ENCODE measurements around the gene HEPHL1.

Gene HEPHL1

GRCh38 chr11:94002226-94002625 lies 18.9 kb upstream of the HEPHL1 start:
- DNase-seq = no peak
- no peaks in the 10 kb centered on the region for H3K4me1 Mint-ChIP-seq (ENCODE audit: low read depth)
- H3K4me3 Mint-ChIP-seq = no peak overlapping the region
- peaks cover 2% of the 10 kb centered on the region for H3K27me3 Mint-ChIP-seq
- H3K36me3 Mint-ChIP-seq (ENCODE audit: low read depth) = no peaks in the 10 kb centered on the region
- H3K27ac Mint-ChIP-seq = no peak overlapping the region
- peaks cover 3% of the 10 kb centered on the region for H3K9me3 Mint-ChIP-seq

- no peak for DNase-seq
- H3K4me3 Mint-ChIP-seq = no peak overlapping the region
- H3K9me3 Mint-ChIP-seq = no peaks in the 10 kb centered on the region
- H3K36me3 Mint-ChIP-seq (ENCODE audit: low read depth) = no peaks in the 10 kb centered on the region
- H3K4me1 Mint-ChIP-seq (ENCODE audit: low read depth) = no peaks in the 10 kb centered on the region
- no peak overlapping the region for H3K27ac Mint-ChIP-seq
- H3K27me3 Mint-ChIP-seq = peaks cover 19% of the 10 kb centered on the region
Observed at GRCh38 chr11:94007426-94007825, 13.7 kb upstream of the HEPHL1 start.

- no peak for DNase-seq
- Mint-ChIP-seq H3K36me3 (ENCODE audit: low read depth) (no peaks in the 10 kb centered on the region), H3K9me3 (no peaks in the 10 kb centered on the region), H3K27ac (no peak overlapping the region), H3K4me3 (no peak overlapping the region), H3K27me3 (peaks cover 19% of the 10 kb centered on the region), H3K4me1 (ENCODE audit: low read depth) (no peaks in the 10 kb centered on the region)
Observed at GRCh38 chr11:94007906-94008305, 13.2 kb upstream of the HEPHL1 start.

GRCh38 chr11:94010136-94010535 lies 11.0 kb upstream of the HEPHL1 start:
- H3K27ac Mint-ChIP-seq = no peak overlapping the region
- H3K36me3 Mint-ChIP-seq (ENCODE audit: low read depth) = no peaks in the 10 kb centered on the region
- no peaks in the 10 kb centered on the region for H3K4me1 Mint-ChIP-seq (ENCODE audit: low read depth)
- H3K27me3 Mint-ChIP-seq = peaks cover 19% of the 10 kb centered on the region
- peaks cover under 1% of the 10 kb centered on the region for H3K9me3 Mint-ChIP-seq
- H3K4me3 Mint-ChIP-seq = no peak overlapping the region
- DNase-seq = no peak

GRCh38 chr11:94011478-94011877 lies 9.7 kb upstream of the HEPHL1 start:
- Mint-ChIP-seq H3K9me3 (peaks cover 6% of the 10 kb centered on the region), H3K4me1 (ENCODE audit: low read depth) (no peaks in the 10 kb centered on the region), H3K27ac (no peak overlapping the region), H3K4me3 (no peak overlapping the region), H3K27me3 (peaks cover 19% of the 10 kb centered on the region), H3K36me3 (ENCODE audit: low read depth) (no peaks in the 10 kb centered on the region)
- no peak for DNase-seq

GRCh38 chr11:94017446-94017845 lies 3.7 kb upstream of the HEPHL1 start:
- no peaks in the 10 kb centered on the region for H3K27me3 Mint-ChIP-seq
- no peak for DNase-seq
- no peaks in the 10 kb centered on the region for H3K36me3 Mint-ChIP-seq (ENCODE audit: low read depth)
- no peak overlapping the region for H3K27ac Mint-ChIP-seq
- H3K9me3 Mint-ChIP-seq = peaks cover 6% of the 10 kb centered on the region
- no peaks in the 10 kb centered on the region for H3K4me1 Mint-ChIP-seq (ENCODE audit: low read depth)
- H3K4me3 Mint-ChIP-seq = no peak overlapping the region

- H3K4me3 Mint-ChIP-seq = no peak overlapping the region
- H3K36me3 Mint-ChIP-seq (ENCODE audit: low read depth) = no peaks in the 10 kb centered on the region
- no peaks in the 10 kb centered on the region for H3K27me3 Mint-ChIP-seq
- H3K27ac Mint-ChIP-seq = no peak overlapping the region
- no peak for DNase-seq
- H3K9me3 Mint-ChIP-seq = peaks cover 6% of the 10 kb centered on the region
- no peaks in the 10 kb centered on the region for H3K4me1 Mint-ChIP-seq (ENCODE audit: low read depth)
Observed at GRCh38 chr11:94018721-94019120, 2.4 kb upstream of the HEPHL1 start.

- Mint-ChIP-seq H3K36me3 (ENCODE audit: low read depth) (no peaks in the 10 kb centered on the region), H3K4me1 (ENCODE audit: low read depth) (no peaks in the 10 kb centered on the region), H3K27ac (no peak overlapping the region), H3K27me3 (peaks cover 5% of the 10 kb centered on the region), H3K9me3 (no peaks in the 10 kb centered on the region), H3K4me3 (no peak overlapping the region)
- no peak for DNase-seq
Observed at GRCh38 chr11:94023856-94024255, 2.7 kb downstream of the HEPHL1 start.

GRCh38 chr11:94024547-94024946 lies 3.4 kb downstream of the HEPHL1 start:
- Mint-ChIP-seq H3K4me1 (ENCODE audit: low read depth) (no peaks in the 10 kb centered on the region), H3K27me3 (peaks cover 5% of the 10 kb centered on the region), H3K27ac (no peak overlapping the region), H3K36me3 (ENCODE audit: low read depth) (no peaks in the 10 kb centered on the region), H3K4me3 (no peak overlapping the region), H3K9me3 (no peaks in the 10 kb centered on the region)
- DNase-seq = no peak

GRCh38 chr11:94025690-94026394 lies 4.7 kb downstream of the HEPHL1 start:
- H3K36me3 Mint-ChIP-seq (ENCODE audit: low read depth) = no peaks in the 10 kb centered on the region
- peaks cover 13% of the 10 kb centered on the region for H3K27me3 Mint-ChIP-seq
- H3K9me3 Mint-ChIP-seq = no peaks in the 10 kb centered on the region
- no peak overlapping the region for H3K4me3 Mint-ChIP-seq
- no peaks in the 10 kb centered on the region for H3K4me1 Mint-ChIP-seq (ENCODE audit: low read depth)
- H3K27ac Mint-ChIP-seq = no peak overlapping the region
- no peak for DNase-seq

- no peak overlapping the region for H3K4me3 Mint-ChIP-seq
- H3K27me3 Mint-ChIP-seq = peaks cover 13% of the 10 kb centered on the region
- no peak overlapping the region for H3K27ac Mint-ChIP-seq
- H3K9me3 Mint-ChIP-seq = no peaks in the 10 kb centered on the region
- H3K4me1 Mint-ChIP-seq (ENCODE audit: low read depth) = no peaks in the 10 kb centered on the region
- no peak for DNase-seq
- no peaks in the 10 kb centered on the region for H3K36me3 Mint-ChIP-seq (ENCODE audit: low read depth)
Observed at GRCh38 chr11:94027210-94027609, 6.1 kb downstream of the HEPHL1 start.

- peaks cover 13% of the 10 kb centered on the region for H3K27me3 Mint-ChIP-seq
- H3K27ac Mint-ChIP-seq = no peak overlapping the region
- H3K4me3 Mint-ChIP-seq = no peak overlapping the region
- no peaks in the 10 kb centered on the region for H3K36me3 Mint-ChIP-seq (ENCODE audit: low read depth)
- DNase-seq = no peak
- no peaks in the 10 kb centered on the region for H3K4me1 Mint-ChIP-seq (ENCODE audit: low read depth)
- H3K9me3 Mint-ChIP-seq = no peaks in the 10 kb centered on the region
Observed at GRCh38 chr11:94028436-94028835, 7.3 kb downstream of the HEPHL1 start.

- no peak overlapping the region for H3K27ac Mint-ChIP-seq
- H3K4me1 Mint-ChIP-seq (ENCODE audit: low read depth) = no peaks in the 10 kb centered on the region
- no peaks in the 10 kb centered on the region for H3K9me3 Mint-ChIP-seq
- no peaks in the 10 kb centered on the region for H3K36me3 Mint-ChIP-seq (ENCODE audit: low read depth)
- peaks cover 8% of the 10 kb centered on the region for H3K27me3 Mint-ChIP-seq
- no peak overlapping the region for H3K4me3 Mint-ChIP-seq
- DNase-seq = no peak
Observed at GRCh38 chr11:94030059-94030458, 8.9 kb downstream of the HEPHL1 start.

GRCh38 chr11:94031625-94032024 lies 10.5 kb downstream of the HEPHL1 start:
- DNase-seq = no peak
- Mint-ChIP-seq H3K9me3 (no peaks in the 10 kb centered on the region), H3K27me3 (peaks cover 8% of the 10 kb centered on the region), H3K27ac (no peak overlapping the region), H3K36me3 (ENCODE audit: low read depth) (no peaks in the 10 kb centered on the region), H3K4me1 (ENCODE audit: low read depth) (no peaks in the 10 kb centered on the region), H3K4me3 (no peak overlapping the region)

- no peak overlapping the region for H3K4me3 Mint-ChIP-seq
- H3K36me3 Mint-ChIP-seq (ENCODE audit: low read depth) = no peaks in the 10 kb centered on the region
- H3K4me1 Mint-ChIP-seq (ENCODE audit: low read depth) = no peaks in the 10 kb centered on the region
- peaks cover 8% of the 10 kb centered on the region for H3K27me3 Mint-ChIP-seq
- H3K27ac Mint-ChIP-seq = no peak overlapping the region
- no peak for DNase-seq
- H3K9me3 Mint-ChIP-seq = no peaks in the 10 kb centered on the region
Observed at GRCh38 chr11:94032066-94032465, 10.9 kb downstream of the HEPHL1 start.

GRCh38 chr11:94032725-94033124 lies 11.6 kb downstream of the HEPHL1 start:
- no peaks in the 10 kb centered on the region for H3K4me1 Mint-ChIP-seq (ENCODE audit: low read depth)
- peaks cover 8% of the 10 kb centered on the region for H3K27me3 Mint-ChIP-seq
- no peaks in the 10 kb centered on the region for H3K9me3 Mint-ChIP-seq
- H3K4me3 Mint-ChIP-seq = no peak overlapping the region
- DNase-seq = no peak
- H3K36me3 Mint-ChIP-seq (ENCODE audit: low read depth) = no peaks in the 10 kb centered on the region
- no peak overlapping the region for H3K27ac Mint-ChIP-seq
